ELF-1 (cell line): ENCODE measurements around the gene REPIN1.

ENCODE experiments used
- DNase-seq: peaks from one replicate; pipeline ENCODE4 v3.0.0-alpha.2; 2016; ENCODE audit warnings: low read depth, low spot score

The REPIN1 gene

DNA sequence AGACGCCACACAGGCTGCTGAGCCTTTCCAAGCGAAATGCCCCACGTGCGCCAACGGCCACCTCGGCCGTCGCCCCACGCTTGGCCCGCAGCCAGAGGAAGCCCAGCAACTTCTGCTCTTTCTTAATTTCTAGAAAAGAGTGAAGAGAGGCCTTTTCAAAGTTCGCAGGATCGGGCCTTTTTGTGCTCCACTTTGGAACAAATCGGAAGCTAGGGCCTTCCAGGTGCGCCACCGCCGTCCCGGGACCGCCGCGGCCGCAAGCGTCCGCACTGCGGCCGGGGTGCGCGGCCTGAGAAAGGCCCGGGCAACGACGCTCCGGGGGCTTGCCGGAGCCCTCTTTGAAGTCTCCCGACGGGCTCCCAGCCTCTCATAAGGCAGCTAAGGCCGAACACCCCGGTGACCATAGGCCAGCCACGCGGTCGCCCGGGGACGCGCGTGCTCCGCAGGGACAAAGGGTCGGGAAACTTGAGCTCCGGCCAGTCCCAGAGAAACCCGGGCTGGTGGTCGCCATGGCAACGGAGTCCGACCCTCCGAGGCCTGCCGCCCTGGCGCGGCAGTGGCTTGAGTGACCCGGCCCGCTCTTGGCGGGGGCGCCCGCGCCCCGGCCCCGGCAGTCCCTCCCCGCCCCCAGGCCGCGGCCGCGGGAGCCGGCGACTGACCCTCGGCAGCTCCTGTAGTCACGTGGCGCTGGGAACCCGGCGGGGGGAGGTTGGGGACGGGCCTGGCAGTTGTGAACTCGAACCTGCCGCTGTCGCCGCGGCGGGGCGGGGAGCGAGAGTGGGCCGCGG is at the start of gene REPIN1:
Gene REPIN1, plus strand, starts transcription at position 727 of the 788 bp plus-strand sequence. CDS start 890 bp downstream, outside the sequence.
- DNase-seq: peak; percentile 86

DNA sequence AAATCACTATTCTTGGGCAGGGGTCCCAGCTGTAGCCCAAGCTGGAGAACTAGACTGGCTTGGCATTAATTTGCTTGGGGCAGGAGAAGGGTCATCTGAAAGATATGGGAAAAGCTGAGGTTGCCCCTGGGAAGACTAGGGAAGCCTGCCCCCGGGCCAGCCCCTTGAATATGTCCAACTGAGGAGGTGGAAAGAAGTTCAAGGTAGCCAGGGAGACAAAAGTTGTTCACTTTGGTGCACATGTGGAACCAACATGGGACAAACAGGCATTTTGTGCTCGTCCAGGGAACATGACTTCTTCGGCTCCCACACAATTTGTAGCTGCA is 46.9 kb upstream of the REPIN1 start:
- no peak for DNase-seq

DNA sequence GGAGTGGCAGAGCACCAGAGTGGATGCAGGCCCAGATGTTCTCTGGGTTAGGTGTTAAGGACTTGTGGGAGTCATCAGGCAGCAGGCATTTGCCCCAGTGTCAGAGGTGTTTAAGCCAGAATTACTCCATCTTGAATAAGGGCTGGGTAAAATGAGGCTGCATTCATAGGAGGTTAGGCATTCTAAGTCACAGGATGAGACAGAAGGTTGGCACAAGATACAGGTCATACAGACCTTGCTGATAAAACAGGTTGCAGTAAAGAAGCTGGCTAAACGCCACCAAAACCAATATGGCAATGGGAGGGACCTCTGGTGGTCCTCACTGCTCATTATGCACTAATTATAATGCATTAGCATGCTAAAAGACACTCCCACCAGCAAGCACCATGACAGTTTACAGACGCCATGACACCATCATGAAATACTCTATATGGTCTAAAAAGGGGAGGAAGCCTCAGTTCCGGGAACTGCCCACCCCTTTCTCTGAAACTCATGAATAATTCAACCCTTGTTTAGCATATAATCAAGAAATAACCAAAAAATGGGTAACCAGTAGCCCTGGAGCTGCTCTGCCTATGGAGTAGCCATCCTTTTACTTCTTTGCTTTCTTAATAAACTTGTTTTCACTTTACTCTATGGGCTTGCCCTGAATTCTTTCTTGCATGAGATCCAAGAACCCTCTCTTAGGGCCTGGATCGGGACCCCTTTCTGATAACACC is 46.3 kb upstream of the REPIN1 start:
- no peak for DNase-seq

DNA sequence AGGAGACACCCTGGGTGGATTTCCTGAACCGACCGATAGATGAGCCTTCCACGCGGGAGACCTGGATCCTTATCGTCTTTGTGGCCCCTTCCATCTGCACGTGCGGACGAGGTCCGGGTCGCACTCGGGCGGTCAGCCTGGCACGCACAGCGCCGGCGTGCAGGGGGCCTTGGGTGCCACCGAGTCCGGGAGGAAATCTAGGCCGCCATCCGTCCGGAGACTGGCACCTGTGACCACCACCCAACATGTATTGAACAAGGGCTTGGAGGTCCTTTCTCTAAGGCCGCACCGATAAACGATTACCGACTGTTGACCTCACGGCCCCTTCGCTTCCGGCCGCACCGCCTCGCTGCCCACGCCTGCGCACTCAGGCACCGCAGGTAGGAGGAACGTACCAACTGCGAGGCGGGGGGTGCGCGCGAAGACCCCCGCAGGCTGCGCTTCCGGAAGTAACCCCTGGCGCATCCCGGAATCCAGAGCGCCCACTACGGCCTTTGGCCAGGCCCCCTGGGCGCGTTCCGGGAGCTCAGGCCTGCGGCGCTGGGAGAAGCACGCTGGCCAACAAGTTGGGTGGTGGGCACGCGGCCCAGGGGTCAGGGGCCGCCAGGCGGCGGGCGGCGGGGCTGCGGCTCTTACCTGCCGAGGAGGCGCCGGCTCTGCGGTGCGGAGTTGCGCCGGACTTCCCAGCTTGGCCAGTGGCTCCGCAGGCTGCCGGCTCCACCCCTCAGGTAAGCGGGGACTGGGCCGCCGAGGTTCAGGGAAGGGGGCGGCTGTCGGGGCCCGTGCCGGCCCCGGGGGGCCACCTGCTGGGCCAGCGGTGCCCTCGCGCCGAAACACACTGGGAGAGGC is 45.6 kb upstream of the REPIN1 start, which contains the start of the genes ACTR3C and LRRC61:
Gene ACTR3C, minus strand, starts transcription at position 713 of the 849 bp plus-strand sequence. CDS start 28,249 bp downstream, outside the sequence.
Gene LRRC61, plus strand, starts transcription at position 523 of the 849 bp plus-strand sequence. CDS start 13,507 bp downstream, outside the sequence.
- peak; percentile 96 for DNase-seq

- no peak for DNase-seq
These were observed 44.8 kb upstream of the REPIN1 start for GRCh38 chr7:150323682-150324372.

GRCh38 chr7:150324373-150324961 is 44.2 kb upstream of the REPIN1 start:
- peak; percentile 54 for DNase-seq

GRCh38 chr7:150325110-150325611 is 43.5 kb upstream of the REPIN1 start:
- DNase-seq: no peak

- no peak for DNase-seq
These were observed 42.7 kb upstream of the REPIN1 start for GRCh38 chr7:150325901-150326300.

GRCh38 chr7:150326657-150327268 is 41.9 kb upstream of the REPIN1 start:
- no peak for DNase-seq

GRCh38 chr7:150327308-150327707 is 41.3 kb upstream of the REPIN1 start:
- DNase-seq: no peak

- DNase-seq: peak; percentile 73
These were observed 39.1 kb upstream of the REPIN1 start for GRCh38 chr7:150329331-150330120.

DNA sequence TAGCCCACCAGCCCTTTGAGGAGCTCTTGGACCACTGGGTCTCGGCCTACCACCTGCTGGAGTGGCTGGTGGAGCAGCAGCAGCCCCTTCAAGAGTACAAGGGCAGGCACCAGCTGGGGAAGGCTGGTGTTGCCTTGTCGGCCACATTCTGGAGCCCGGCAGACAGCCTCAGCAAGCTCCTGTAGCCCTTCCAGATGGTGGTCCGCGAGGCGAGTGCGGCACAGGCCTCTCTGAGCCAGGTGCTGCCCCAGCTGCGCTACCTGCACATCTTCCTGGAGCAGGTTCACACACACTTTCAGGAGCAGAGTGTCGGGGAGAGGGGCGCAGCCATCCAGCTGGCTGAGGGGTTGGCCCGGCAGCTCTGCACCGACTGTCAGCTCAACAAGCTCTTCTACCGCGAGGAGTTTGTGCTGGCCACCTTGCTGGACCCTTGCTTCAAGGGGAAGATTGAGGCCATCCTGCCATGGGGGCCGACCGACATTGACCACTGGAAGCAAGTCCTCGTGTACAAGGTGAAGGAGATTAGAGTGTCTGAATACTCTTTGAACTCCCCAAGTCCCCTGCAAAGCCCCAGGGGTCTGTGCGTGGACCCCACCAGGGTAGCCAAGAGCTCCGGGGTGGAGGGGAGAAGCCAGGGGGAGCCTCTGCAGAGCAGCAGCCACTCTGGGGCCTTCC is 38.3 kb upstream of the REPIN1 start:
- no peak for DNase-seq

GRCh38 chr7:150332852-150333635 is 35.6 kb upstream of the REPIN1 start:
- no peak for DNase-seq

- no peak for DNase-seq
These were observed 35.0 kb upstream of the REPIN1 start for GRCh38 chr7:150333659-150334058.

DNA sequence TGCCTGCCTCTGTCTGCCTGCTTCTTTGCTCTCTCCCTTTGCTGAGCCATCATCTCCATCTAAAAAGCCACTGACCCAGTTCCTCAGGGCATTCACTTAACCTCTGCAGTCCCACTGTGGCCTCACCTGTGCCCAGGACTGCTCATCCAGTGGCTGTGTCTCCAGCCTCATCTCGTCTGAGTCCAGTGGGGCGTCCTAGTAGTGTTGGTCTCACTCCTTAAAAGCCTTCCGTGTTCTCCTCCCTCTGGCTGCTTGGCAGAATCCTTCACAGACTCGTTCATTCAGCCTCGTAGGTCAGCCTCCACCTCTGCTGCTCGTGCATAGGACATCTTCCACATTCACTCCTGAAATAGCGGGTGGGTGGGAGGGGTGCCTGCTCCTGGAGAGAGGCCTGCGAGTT is 34.5 kb upstream of the REPIN1 start:
- DNase-seq: no peak

GRCh38 chr7:150335108-150335773 is 33.4 kb upstream of the REPIN1 start:
- DNase-seq: peak; percentile 60

GRCh38 chr7:150335774-150336112 is 32.9 kb upstream of the REPIN1 start:
- no peak for DNase-seq

DNA sequence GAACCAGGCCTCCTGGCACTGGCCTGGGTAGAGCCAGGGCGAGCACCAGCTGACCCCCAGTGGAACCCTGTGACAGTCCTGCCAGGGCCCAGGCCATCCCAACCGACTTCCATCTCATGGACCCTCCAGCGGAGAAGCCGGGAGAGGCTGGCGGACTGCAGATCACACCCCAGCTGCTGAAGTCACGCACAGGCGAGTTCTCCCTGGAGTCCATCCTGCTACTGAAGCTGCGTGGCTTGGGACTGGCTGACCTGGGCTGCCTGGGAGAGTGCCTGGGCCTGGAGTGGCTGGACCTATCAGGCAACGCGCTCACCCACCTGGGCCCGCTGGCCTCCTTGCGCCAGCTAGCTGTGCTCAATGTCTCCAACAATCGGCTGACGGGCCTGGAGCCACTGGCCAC is 31.9 kb upstream of the REPIN1 start:
- DNase-seq: no peak
